Renal cortex interstitium (tissue), 15 donors: ENCODE measurements around the gene RIPPLY2. TPM values are rescaled to one million over a fixed set of nuclear protein-coding genes. Genes with fewer than 3 reads are reported as not detected.
"Not testable (repeated sequence)": the region's sequence is repeated elsewhere in the genome, so short reads cannot be mapped to it uniquely, and the experiment has no call there.

ENCODE experiments used
- DNase-seq, 11 donors: peaks; one replicate each; pipeline ENCODE4 v3.0.0-alpha.2; 2013; ENCODE audit warnings: low read depth in 9 of 11, low spot score in 4 of 11; ENCODE audit errors: extremely low read depth in 1 of 11
- long read RNA-seq, 16 experiments: transcript quantifications; one replicate each; lab custom pipeline, GENCODE V29; 2026
- polyA plus RNA-seq, 3 donors: library from polyadenylated mRNA; unstranded; fragments of 120-200 nt; gene quantifications; one replicate each; pipeline ENCODE4 v1.2.1, GENCODE V29; 2013; ENCODE audit not compliant: insufficient read length in 3 of 3

The RIPPLY2 gene, protein sequence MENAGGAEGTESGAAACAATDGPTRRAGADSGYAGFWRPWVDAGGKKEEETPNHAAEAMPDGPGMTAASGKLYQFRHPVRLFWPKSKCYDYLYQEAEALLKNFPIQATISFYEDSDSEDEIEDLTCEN
- polyA plus RNA-seq = not detected
- long read RNA-seq, donor 1 = 0 reads
- long read RNA-seq, donor 2 = 0 reads
- long read RNA-seq, donor 3 = 0 reads
- long read RNA-seq, donor 4 = 0 reads
- long read RNA-seq, donor 5 = 0 reads
- long read RNA-seq, donor 6 = 0 reads
- long read RNA-seq, donor 7 = 0 reads
- long read RNA-seq, donor 8 = 0 reads
- long read RNA-seq, donor 9 = 0 reads
- long read RNA-seq, donor 10 = 0 reads
- long read RNA-seq, donor 11 = 0 reads
- long read RNA-seq, donor 12 = 0 reads
- long read RNA-seq, donor 13 = 0 reads
- long read RNA-seq, donor 14 = 0 reads
- long read RNA-seq, donor 15 = 0 reads
- long read RNA-seq, donor 16 = 0 reads

GRCh38 chr6:83853178-83854000 is at the start of gene RIPPLY2:
TSS of gene RIPPLY2 (plus strand) at chr6:83853360. CDS start at chr6:83853417, 57 bp downstream.
- DNase-seq = peak in 1 of 11 donors; percentile 15

DNA sequence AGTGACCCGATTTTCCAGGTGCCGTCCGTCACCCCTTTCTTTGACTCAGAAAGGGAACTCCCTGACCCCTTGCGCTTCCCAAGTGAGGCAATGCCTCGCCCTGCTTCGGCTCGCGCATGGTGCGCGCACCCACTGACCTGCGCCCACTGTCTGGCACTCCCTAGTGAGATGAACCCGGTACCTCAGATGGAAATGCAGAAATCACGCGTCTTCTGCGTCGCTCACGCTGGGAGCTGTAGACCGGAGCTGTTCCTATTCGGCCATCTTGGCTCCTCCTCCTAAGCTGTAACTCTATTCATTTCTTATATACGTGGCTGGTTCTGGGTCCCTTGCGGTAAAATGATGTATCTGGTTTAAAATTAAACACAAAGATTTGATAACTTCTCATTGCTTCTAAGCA is 49.7 kb upstream of the RIPPLY2 start:
- DNase-seq = not testable (repeated sequence)

GRCh38 chr6:83804886-83805285 is 48.3 kb upstream of the RIPPLY2 start:
- no peak for DNase-seq

DNA sequence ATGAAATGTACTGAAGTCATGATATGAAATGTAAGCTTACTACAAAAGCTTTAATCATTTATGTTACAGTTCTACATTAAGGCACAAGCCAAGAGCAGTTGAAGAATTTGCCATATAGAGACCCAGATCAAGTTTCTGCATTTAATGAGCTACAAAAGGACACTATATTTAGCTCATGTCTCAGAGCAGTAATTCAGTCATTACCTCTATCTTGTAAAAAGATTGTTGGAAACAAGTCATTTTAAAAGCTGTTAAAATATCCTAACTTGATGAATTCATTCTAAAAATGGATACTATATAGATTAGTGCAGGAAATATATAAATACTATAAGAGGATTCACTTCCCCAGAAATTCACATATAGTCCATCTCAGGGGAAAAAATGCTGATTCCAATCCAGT is 45.2 kb upstream of the RIPPLY2 start:
- DNase-seq = no peak

DNA sequence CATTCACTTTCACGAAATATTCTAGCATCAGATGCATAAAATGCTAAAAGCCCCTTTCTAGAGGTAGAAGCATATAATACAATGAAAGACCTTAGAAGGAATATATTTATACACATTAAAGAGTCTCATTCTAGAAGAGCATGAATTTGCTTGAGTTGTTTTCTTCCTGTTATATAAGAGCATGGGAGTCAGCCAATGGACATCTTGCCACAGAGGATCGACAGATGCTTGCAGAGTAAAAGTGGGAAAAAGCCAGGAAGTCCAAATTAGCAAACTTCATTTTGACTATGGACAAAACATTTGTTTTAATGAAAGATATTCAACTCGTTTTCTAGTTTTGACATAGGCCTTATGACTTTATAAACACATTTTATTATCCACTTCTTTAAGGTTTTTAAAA is 44.2 kb upstream of the RIPPLY2 start:
- no peak for DNase-seq

DNA sequence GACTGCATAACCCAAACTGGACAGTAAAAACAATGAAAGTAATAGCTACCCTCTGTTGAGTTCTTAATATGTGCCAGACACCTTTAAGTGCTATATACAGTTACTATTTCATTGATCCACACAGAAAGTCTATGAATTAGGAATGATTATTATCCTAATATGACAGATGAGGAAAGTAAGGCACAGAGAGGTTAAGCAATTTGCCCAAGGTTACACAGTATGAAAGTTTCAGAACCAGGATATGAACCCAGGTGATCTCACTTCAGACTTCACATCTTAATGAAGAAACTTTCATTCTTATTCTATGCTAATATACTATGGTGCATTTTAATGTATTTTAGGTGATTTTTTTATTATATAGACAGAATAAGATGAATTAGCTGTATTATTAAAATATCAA is 40.6 kb upstream of the RIPPLY2 start:
- no peak for DNase-seq

- peak in 4 of 11 donors; percentile 4 to 14 (median 10) for DNase-seq
These were observed 37.4 kb upstream of the RIPPLY2 start for GRCh38 chr6:83815631-83816272.

- DNase-seq = no peak
These were observed 30.5 kb upstream of the RIPPLY2 start for GRCh38 chr6:83822629-83823169.

GRCh38 chr6:83824388-83824801 is 28.8 kb upstream of the RIPPLY2 start:
- no peak for DNase-seq

DNA sequence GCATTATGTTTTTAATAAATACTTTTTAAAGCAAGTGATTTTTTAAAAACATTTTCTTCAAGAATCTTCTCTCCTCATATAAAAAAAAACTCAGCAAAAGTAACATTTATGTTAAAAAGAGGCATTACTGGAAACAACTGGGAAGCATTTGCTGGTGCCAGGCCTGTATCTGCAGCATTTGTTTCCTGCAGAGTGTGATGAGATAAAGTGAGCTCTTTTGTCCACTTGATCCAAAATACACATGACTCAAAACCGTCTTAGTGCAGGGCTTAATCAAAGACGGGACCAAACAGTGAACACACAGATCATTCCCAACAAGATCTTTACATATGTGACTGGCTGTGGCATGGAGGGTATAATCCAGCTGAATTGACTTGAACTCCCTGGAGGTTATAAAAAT is 28.3 kb upstream of the RIPPLY2 start:
- DNase-seq = no peak

DNA sequence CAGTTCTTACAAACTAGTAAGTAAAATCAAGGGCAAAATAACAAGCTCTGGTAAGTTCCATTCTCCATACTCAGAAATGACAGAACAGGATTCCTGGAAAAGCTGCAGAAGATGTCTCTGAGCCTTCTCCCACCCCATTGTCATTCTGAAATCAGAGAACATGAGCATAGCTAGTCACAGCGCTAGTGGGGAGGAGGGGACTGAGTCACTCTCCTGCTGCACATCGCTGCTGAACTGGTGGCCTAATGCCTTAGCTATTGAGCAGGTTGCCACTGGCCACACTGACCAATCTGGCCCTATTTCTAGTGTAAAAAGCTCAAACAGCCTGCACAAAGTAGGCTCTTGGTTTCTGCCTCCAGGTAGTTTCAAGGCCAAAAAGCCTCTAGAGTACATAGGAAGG is 26.1 kb upstream of the RIPPLY2 start:
- DNase-seq = no peak

GRCh38 chr6:83838727-83839126 is 14.4 kb upstream of the RIPPLY2 start:
- DNase-seq = no peak

DNA sequence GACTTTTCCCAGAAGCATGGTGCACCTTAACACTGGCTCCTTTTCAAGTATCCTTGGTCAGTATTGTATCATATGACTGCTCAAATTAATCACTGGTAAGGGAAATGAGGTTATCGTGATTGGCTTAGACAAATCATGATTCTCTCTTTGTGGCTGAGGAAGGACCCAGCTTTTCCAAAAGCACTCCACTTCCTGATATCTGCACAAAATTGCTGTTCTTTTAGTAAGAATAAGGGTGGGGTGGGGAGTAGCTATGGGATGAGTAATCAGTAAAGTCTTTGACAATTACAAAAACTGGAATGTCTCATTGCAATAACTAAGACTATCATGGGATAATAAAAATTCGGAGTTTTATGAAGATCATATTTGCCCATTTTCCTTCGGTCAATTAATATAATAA is 9.0 kb upstream of the RIPPLY2 start:
- no peak for DNase-seq

DNA sequence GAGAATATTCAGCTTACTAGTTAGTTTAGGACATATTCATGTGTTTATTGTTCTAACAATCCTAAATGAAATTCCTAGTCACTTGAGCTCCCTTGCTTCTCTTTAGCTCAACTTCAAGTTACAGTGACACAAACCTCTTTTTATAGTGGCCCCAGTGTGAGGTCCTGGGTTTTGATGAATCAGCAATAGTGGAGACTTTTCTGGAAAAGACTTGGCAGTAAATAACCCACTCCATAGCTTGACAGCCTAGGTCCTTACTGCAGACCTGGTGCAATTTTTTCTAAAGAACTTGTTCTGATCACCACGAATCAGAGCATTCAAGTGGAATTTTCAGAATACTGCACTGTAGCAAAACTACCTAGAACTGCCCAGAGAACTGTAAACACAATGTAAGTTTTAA is 6.9 kb upstream of the RIPPLY2 start:
- no peak for DNase-seq

- no peak for DNase-seq
These were observed 6.0 kb upstream of the RIPPLY2 start for GRCh38 chr6:83847179-83847578.

DNA sequence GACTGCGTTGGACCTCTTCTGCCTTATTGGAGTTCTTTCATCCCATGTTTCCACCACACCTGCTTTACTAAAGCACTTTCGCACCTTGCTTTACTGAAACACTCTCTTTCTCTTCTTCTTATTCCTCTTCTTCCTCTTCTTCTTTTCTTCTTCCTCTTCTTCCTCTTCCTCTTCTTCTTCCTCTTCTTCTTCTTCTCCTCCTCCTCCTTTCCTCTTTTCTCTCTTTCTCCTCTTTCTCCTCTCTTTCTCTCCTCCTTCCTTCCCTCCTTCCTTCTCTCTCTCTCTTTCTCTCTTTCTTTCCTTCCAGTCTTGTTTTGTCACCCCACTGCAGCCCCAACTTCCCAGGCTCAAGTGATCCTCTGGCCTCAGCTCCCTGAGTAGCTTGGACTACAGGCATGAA is 4.0 kb upstream of the RIPPLY2 start:
- DNase-seq = no peak

GRCh38 chr6:83849610-83850009 is 3.5 kb upstream of the RIPPLY2 start:
- no peak for DNase-seq

DNA sequence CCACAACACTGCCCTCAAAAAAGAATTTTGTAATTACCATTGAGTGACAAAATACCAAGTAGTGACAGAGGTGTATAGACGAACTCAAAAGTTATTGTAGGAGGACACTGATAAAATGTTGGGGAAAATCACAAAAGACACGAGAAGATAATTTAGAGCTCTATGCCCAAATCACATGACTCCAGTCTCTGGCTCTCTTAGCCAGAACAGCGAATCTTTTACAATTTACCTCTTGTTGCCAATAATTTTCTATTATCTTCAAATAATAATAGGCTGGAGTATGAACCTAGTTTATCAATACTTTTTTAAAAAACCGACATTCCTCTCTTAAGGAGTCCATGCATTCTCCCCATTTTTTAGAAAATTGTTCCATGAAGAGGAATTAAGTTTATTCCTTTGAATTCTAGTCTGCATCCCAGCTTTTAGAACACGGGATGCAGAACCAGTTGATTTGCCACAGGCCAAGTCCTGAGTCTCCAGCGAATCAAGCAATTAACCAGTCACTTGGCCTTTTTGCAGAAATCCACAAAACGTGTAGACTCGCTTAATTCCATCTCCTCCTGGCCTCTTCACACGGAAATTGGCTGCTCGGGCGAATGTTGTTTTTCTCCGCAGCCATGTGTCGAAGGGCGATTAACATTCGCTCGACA is 507 bp upstream of the RIPPLY2 start:
- DNase-seq = no peak

DNA sequence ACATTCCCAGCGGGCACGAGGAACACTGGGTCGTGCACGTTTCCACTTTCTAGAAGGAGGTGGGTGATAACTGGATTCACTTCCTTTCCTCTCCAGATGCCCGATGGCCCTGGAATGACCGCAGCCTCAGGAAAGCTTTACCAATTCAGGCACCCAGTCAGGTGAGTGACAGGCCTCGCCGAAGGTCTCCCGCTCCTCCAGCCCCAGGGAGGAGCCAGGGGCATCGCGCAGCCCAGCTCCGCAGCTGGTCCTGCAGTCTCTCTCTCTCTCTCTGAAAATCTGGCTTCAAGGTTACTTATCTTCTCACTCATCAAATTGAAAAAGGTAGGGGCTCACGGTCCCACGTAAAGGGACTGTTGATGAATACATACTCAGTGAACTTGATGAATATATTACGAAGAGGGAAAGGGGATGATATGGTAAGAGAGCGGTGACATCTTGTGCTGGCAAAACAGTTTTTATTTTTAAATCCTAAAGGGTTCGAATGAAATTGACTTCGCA is 891 bp downstream of the RIPPLY2 start:
- DNase-seq = no peak
